HG03432 (cell line): ENCODE data around the gene TEX52.

Experiments used
- ATAC-seq: cut with Tn5 transposase; IDR thresholded peaks from one replicate; pipeline ENCODE4 v1.9.1; 2021; ENCODE audit warnings: mild to moderate bottlenecking, moderate library complexity; ENCODE audit not compliant: unreplicated experiment

Gene TEX52

GRCh38 chr12:2833810-2834209, 23.0 kb downstream of the TEX52 start:
- no peak for ATAC-seq

- ATAC-seq: no peak
Measured at GRCh38 chr12:2833327-2833726, 23.5 kb downstream of the TEX52 start.

GRCh38 chr12:2832550-2833127, 24.2 kb downstream of the TEX52 start:
- no peak for ATAC-seq

GRCh38 chr12:2829275-2829674, 27.6 kb downstream of the TEX52 start:
- ATAC-seq: no peak

GRCh38 chr12:2826721-2827515, 29.9 kb downstream of the TEX52 start:
- no peak for ATAC-seq

- no peak for ATAC-seq
Measured at GRCh38 chr12:2826036-2826435, 30.8 kb downstream of the TEX52 start.

GRCh38 chr12:2825132-2825531, 31.7 kb downstream of the TEX52 start:
- ATAC-seq: no peak

- no peak for ATAC-seq
Measured at GRCh38 chr12:2824541-2824940, 32.3 kb downstream of the TEX52 start.

GRCh38 chr12:2823483-2823882, 33.4 kb downstream of the TEX52 start:
- no peak for ATAC-seq

- no peak for ATAC-seq
Measured at GRCh38 chr12:2820432-2820831, 36.4 kb downstream of the TEX52 start.

- ATAC-seq: no peak
Measured at GRCh38 chr12:2819810-2820209, 37.0 kb downstream of the TEX52 start.

GRCh38 chr12:2813214-2814185, 43.3 kb downstream of the TEX52 start:
- ATAC-seq: peak; percentile 42

GRCh38 chr12:2812290-2813213, 44.3 kb downstream of the TEX52 start, which contains the start of gene ITFG2:
ITFG2 (plus strand) TSS chr12:2812668; CDS start chr12:2812761, 93 bp downstream.
- peak; percentile 94 for ATAC-seq

GRCh38 chr12:2811801-2812200, 45.0 kb downstream of the TEX52 start:
- no peak for ATAC-seq

GRCh38 chr12:2806700-2807099, 50.1 kb downstream of the TEX52 start:
- no peak for ATAC-seq

GRCh38 chr12:2805143-2805520, 51.7 kb downstream of the TEX52 start:
- no peak for ATAC-seq

GRCh38 chr12:2804393-2805142, 52.3 kb downstream of the TEX52 start:
- ATAC-seq: no peak

- no peak for ATAC-seq
Measured at GRCh38 chr12:2803635-2804392, 53.0 kb downstream of the TEX52 start.
